HS-5 (cell line): ENCODE measurements around the gene MRPS12.

Experiments
- DNase-seq: peaks from one replicate; pipeline ENCODE4 v3.0.0-alpha.2; 2012; ENCODE audit warnings: low read depth

MRPS12 gene

GRCh38 chr19:38911388-38912001 is 19.2 kb upstream of the MRPS12 start:
- no peak for DNase-seq

GRCh38 chr19:38912600-38913514 is 17.9 kb upstream of the MRPS12 start:
- no peak for DNase-seq

GRCh38 chr19:38913958-38914357 is 16.8 kb upstream of the MRPS12 start:
- no peak for DNase-seq

- DNase-seq: no peak
These were observed 15.1 kb upstream of the MRPS12 start for GRCh38 chr19:38915329-38916321.

GRCh38 chr19:38917516-38917915 is 13.2 kb upstream of the MRPS12 start:
- no peak for DNase-seq

GRCh38 chr19:38917921-38918491 is 12.7 kb upstream of the MRPS12 start:
- no peak for DNase-seq

GRCh38 chr19:38918526-38918925 is 12.2 kb upstream of the MRPS12 start:
- no peak for DNase-seq

- no peak for DNase-seq
These were observed 10.7 kb upstream of the MRPS12 start for GRCh38 chr19:38919837-38920601.

- DNase-seq: no peak
These were observed 9.9 kb upstream of the MRPS12 start for GRCh38 chr19:38920602-38921419.

DNA sequence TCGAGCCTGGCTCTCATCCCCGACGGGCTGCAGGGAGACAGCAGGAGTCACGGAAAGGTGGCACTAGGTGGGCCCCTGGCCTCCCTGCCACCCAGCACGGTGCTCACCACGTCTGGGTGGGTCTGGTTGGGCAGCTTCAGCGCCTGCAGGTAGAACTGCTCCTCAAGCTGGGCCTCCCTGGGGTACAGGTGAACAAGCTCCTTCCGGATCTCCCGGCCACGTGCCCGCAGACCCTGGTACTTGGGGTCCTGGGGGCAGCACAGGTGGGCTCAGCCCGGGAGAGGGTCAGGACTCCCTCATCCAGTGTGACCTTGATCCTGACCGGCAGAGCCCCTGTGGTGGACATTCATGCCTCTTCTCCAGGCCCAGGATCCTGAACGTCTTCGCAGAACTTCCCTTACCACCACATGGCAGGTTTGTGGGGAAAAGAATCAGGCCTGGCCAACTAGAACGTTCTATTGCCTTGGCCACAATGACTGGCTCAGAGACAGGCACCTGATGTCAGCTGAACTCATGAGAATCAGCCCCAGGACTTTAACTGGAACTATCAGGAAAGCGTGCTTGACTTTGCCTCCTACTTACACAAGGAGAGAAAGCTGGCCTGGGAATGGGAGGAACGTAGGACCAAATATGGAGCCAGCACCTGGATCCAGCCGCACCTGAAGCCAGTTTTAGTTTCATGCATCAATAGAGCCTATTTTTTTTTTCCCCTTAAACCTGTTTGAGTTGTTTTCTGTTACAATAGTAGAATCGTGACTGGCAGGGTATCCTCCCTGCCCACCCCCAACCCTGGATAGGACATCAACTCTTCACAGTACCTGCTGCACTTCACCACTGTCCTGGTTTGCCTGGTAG is 9.1 kb upstream of the MRPS12 start:
- no peak for DNase-seq

GRCh38 chr19:38922482-38922881 is 8.3 kb upstream of the MRPS12 start:
- no peak for DNase-seq

DNA sequence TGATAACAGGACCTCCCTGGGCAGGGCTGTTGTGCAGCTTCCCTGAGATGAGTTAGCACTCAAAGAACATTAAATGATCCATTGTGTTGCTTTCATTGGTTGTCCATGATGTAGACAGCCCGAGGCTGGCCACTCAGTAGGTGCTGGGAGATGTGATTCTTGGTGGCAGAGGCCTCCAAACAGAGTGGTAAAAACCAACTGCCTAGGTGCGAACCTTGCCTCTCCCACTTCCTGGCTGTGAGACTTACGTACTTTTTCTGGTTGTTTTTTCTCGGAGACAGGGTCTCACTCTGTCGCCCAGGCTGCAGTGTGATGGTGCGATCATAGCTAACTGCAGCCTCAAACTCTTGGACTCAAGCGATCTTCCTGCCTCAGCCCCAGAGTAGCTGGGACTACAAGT is 6.4 kb upstream of the MRPS12 start:
- DNase-seq: no peak

DNA sequence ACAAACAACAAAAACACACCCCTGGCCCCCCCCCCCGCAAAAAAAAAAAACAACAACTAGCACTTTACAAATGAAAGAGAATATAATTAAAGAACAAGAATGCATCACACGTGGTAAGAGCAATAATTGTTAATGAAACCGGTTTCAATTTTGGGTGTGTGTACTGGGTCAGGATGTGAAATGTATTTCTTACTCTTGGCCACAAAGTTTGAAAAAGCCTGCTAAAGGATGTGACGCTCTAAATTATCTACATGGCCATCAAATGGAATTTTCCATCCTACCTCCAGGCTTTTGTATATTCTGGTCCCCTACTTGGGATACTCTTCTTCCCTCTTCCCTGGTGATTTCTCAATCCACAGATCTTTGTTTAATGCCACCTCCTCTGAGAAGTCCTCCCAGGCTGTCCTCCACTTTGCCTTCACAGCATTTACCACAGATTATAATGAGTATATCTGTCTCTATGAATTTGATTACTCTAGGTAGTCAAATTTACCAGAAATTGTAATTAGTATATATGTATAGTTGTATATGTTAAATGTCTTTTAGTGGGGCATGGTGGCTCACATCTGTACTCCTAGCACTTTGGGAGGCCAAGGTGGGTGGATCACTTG is 2.2 kb upstream of the MRPS12 start:
- no peak for DNase-seq

- DNase-seq: peak; percentile 79
These were observed 592 bp upstream of the MRPS12 start, which contains the start of gene SARS2 for GRCh38 chr19:38929929-38930775. SARS2 (minus strand) TSS chr19:38930763; CDS start chr19:38930736, 27 bp downstream.

DNA sequence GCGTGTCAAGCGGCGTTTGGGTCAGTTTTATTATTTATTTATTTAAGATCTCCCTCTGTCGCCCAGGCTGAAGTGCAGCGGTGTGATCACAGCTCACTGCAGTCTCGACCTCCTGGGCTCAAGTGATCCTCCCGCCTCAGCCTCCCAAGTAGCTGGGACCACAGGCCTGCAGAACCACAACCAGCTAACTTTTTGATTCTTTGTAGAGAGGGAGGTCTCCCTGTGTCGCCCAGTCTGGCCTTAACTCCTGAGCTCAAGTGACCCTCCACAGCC is 713 bp downstream of the MRPS12 start:
- no peak for DNase-seq

DNA sequence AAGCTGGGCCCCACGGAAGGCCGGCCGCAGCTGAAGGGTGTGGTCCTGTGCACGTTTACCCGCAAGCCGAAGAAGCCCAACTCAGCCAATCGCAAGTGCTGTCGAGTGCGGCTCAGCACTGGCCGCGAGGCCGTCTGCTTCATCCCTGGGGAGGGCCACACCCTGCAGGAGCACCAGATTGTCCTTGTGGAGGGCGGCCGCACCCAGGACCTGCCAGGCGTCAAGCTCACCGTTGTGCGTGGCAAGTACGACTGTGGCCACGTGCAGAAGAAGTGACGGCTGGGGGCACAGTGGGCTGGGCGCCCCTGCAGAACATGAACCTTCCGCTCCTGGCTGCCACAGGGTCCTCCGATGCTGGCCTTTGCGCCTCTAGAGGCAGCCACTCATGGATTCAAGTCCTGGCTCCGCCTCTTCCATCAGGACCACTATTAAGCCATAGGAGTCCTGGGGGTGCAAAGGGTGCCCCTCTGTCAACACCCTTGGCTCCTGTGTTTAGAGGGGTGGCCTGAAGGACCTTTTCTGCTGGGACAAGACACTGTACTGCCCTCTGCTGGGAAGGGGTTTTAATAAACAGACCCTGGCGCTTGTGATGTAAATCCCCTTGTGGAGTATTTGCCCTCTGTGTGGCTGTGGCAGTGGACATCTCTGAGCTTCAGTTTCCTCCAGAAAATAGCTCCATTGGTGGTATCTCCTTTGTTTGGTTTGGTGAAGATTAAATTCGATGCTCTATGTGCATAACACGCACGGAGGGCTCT is 1.9 kb downstream of the MRPS12 start:
- DNase-seq: no peak

- DNase-seq: no peak
These were observed 2.8 kb downstream of the MRPS12 start for GRCh38 chr19:38933544-38933943.
